Measurements from ENCODE around the gene DNAJC5. TPM values are rescaled to one million over a fixed set of nuclear protein-coding genes. Genes with fewer than 3 reads are reported as not detected.
A peak's percentile ranks its signal among the peaks of the same experiment; 100 is the strongest.

The DNAJC5 gene
- total and polyA plus RNA-seq, 9 of the 15 experiments (the other 6 are each of a cell fraction or from before 2014, with no cell fraction given): 0.95 to 42.8 (median 23.4) TPM

DNA sequence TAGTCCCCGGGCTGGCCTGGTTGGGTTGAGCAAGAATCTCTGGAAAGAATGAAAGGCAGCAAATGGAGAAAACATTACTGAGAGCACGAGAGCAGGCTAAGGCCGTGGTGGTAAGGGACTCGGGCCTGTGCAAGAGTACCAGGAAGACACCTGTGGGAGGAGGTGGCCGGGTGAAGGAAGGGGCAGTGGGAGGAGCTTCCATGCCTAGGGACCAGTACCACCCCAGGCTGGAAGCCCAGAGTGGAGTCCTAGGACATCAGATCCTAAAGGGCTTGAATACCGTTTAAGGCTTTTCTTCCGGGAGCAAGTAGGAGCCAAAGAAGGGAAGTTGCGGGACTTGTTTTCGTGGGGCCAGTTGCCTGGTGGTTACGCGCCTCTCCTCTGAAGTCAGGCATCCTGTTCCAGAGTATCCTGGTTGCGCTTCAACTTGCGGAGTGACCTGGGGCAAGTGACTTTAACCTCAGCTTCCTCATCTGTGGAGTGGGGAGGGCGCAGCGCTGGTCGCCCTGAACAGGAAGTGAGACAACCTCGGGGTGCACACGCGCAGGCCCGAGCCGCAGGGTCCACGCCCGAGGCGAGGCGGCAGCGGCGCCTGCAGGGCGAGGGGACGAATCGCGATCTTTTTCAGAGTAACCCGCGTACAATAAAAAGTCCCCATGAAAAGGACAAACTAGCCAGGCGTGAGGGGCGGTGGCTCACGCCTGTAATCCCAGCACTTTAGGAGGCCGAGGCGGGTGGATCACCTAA, 31.0 kb upstream of the DNAJC5 start (continued):
- no peak for TF ChIP-seq TEAD4 (IDR thresholded peaks at IDR 0.05; ENCODE audit: low read length)
- TF ChIP-seq TEAD4 (CRISPR knock-in tag; IDR thresholded peaks at IDR 0.05; ENCODE audit: borderline replicate concordance): no peak
- 0 out of 2 replicates have a peak, but pooled peaks have one; percentile 26 for TF ChIP-seq ZNF324 (CRISPR knock-in tag; IDR thresholded peaks at IDR 0.05)
- TF ChIP-seq, protein P1, sequence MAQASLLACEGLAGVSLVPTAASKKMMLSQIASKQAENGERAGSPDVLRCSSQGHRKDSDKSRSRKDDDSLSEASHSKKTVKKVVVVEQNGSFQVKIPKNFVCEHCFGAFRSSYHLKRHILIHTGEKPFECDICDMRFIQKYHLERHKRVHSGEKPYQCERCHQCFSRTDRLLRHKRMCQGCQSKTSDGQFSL (CRISPR knock-in tag; IDR thresholded peaks at IDR 0.05): peak; percentile 50; the same call in 1 of the 2 replicates
- TF ChIP-seq, protein P1 (tag; IDR thresholded peaks at IDR 0.05): no peak
- 0 out of 2 replicates have a peak, but pooled peaks have one; percentile 41 for TF ChIP-seq CEBPG (CRISPR knock-in tag; IDR thresholded peaks at IDR 0.05)
- TF ChIP-seq CEBPG (tag; conservative IDR thresholded peaks at IDR 0.05 in 1 of 2, IDR thresholded peaks at IDR 0.05 in 1 of 2): no peak

DNA sequence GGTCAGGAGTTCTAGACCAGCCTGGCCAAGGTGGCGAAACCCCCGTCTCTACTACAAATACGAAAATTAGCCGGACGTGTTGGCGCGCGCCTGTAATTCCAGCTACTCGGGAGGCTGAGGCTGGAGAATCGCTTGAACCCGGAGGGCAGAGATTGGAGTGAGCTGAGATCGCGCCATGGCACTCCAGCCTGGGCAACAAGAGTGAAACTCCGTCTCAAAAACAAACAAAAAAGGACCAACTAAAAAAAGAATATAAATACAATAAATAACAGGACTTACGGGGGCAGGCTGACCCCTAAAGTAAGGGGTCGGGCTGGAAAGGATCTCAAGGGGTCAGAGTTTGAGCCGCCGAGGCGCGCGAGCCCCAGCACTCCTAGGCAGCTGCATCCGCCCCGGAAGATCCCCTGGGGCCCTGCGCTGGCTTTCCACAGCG, 30.4 kb upstream of the DNAJC5 start:
- WGBS (ENCODE audit: insufficient coverage, low coverage, missing lambda C conversion rate): 2% methylated on average over 25 of the region's 25 CpGs
- Histone ChIP-seq H3K79me2 (ENCODE audit: control insufficient read depth, insufficient read depth, low read length) (peaks cover 51% of the 10 kb centered on the region), H3K4me3 (peak overlapping the region; percentile 95), H4K20me1 (replicated peaks; ENCODE audit: control insufficient read depth, insufficient read depth, low read length) (no peaks in the 10 kb centered on the region), H3K4me1 (replicated peaks in 1 of 2; ENCODE audit: control insufficient read depth in 2 of 2, insufficient read depth in 2 of 2, low read length in 2 of 2) (peaks cover 9 to 64% of the 10 kb centered on the region in 2 experiments; a peak in 4 of 5 replicates), H3K27ac (ENCODE audit: extremely low read depth, low read depth, low read length) (peak overlapping the region; percentile 75), H3K4me2 (ENCODE audit: insufficient read depth, low read length) (peak overlapping the region; percentile 83), H3K9me3 (replicated peaks; ENCODE audit: control insufficient read depth, insufficient read depth, low read depth, low read length) (no peaks in the 10 kb centered on the region), H2AFZ (ENCODE audit: low read depth, low read length) (peak overlapping the region; percentile 66), H3K9ac (ENCODE audit: insufficient read depth in 1 of 2, low read depth in 2 of 2, low read length in 2 of 2) (peak overlapping the region; percentile 92 to 93), H3K27me3 (ENCODE audit: control insufficient read depth in 2 of 2, insufficient read depth in 2 of 2, low read length in 2 of 2) (no peaks in the 10 kb centered on the region), H3K9me1 (ENCODE audit: control insufficient read depth, insufficient read depth, low read length) (no peaks in the 10 kb centered on the region), H3K36me3 (ENCODE audit: control insufficient read depth, insufficient read depth, low read length) (peaks cover 45% of the 10 kb centered on the region)
- intact Hi-C loops (cut with micrococcal nuclease) (loop anchor here (2.0 to 10.0 kb wide), 4 partner anchors 46 to 310 kb away; partner anchors contain the start of genes ARFRP1, FNDC11 and SAMD10), in situ Hi-C loops (cut with MboI) (loop anchor here (5.0 kb wide), 1 partner anchor 157 kb away; the partner anchor contains the start of genes ARFRP1 and ZGPAT)
- BruUV-seq (replicated peaks): TSS peak; percentile 75
- ChIA-PET POLR2A (interaction anchor here (0.5 to 3.2 kb wide), 24 partner anchors 9 to 804 kb away, joined by 3 to 39 read pairs (median 3); partner anchors contain the start of genes ARFRP1, DNAJC5, RTEL1 and ZGPAT), CTCF (ENCODE audit: low intra/inter-chr PET ratio) (interaction anchor here (0.7 to 2.4 kb wide), 7 partner anchors 22 to 327 kb away, joined by 3 to 18 read pairs (median 4); partner anchors contain the start of genes ARFRP1, PTK6 and ZGPAT)
- DNase-seq (ENCODE audit: extremely low read depth in 1 of 4, low spot score in 3 of 4) (no peak), ATAC-seq (no peak), FAIRE-seq (no peak)
- TF ChIP-seq BCOR (IDR thresholded peaks at IDR 0.05) (peak; percentile 76; the same call in 1 of the 2 replicates), DNMT1 (IDR thresholded peaks at IDR 0.05) (0 out of 2 replicates have a peak, but pooled peaks have one; percentile 85), CSDE1 (IDR thresholded peaks at IDR 0.05) (no peak), MAZ (CRISPR knock-in tag; conservative IDR thresholded peaks at IDR 0.05 in 1 of 2, IDR thresholded peaks at IDR 0.05 in 1 of 2) (peak in 1 of 2 experiments; percentile 3; a peak in 1 of 4 replicates), SIN3A (IDR thresholded peaks at IDR 0.05; ENCODE audit: borderline replicate concordance in 2 of 2, control insufficient read depth in 1 of 2, low read depth in 2 of 2, low read length in 2 of 2) (peak; percentile 3 to 43; a peak in 2 of 4 replicates), ARNT (IDR thresholded peaks at IDR 0.05) (peak in 1 of 2 experiments; percentile 52; a peak in 1 of 4 replicates), ZNF316 (IDR thresholded peaks at IDR 0.05) (no peak)
- TF ChIP-seq, protein P2, sequence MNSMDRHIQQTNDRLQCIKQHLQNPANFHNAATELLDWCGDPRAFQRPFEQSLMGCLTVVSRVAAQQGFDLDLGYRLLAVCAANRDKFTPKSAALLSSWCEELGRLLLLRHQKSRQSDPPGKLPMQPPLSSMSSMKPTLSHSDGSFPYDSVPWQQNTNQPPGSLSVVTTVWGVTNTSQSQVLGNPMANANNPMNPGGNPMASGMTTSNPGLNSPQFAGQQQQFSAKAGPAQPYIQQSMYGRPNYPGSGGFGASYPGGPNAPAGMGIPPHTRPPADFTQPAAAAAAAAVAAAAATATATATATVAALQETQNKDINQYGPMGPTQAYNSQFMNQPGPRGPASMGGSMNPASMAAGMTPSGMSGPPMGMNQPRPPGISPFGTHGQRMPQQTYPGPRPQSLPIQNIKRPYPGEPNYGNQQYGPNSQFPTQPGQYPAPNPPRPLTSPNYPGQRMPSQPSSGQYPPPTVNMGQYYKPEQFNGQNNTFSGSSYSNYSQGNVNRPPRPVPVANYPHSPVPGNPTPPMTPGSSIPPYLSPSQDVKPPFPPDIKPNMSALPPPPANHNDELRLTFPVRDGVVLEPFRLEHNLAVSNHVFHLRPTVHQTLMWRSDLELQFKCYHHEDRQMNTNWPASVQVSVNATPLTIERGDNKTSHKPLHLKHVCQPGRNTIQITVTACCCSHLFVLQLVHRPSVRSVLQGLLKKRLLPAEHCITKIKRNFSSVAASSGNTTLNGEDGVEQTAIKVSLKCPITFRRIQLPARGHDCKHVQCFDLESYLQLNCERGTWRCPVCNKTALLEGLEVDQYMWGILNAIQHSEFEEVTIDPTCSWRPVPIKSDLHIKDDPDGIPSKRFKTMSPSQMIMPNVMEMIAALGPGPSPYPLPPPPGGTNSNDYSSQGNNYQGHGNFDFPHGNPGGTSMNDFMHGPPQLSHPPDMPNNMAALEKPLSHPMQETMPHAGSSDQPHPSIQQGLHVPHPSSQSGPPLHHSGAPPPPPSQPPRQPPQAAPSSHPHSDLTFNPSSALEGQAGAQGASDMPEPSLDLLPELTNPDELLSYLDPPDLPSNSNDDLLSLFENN (IDR thresholded peaks at IDR 0.05; ENCODE audit: low read depth in 2 of 2, low read length in 2 of 2): no peak
